Measurements from ENCODE around the gene DNAJC13.

- TF ChIP-seq EZH2 (IDR thresholded peaks at IDR 0.05) (no peak), YY1 (IDR thresholded peaks at IDR 0.05; ENCODE audit: extremely low read depth, insufficient replicate concordance, low read depth, low read length) (no peak), CTCF (IDR thresholded peaks at IDR 0.05 in 2 of 3, conservative IDR thresholded peaks at IDR 0.05 in 1 of 3; ENCODE audit: borderline replicate concordance in 1 of 3, insufficient read depth in 1 of 3, low read depth in 2 of 3, low read length in 2 of 3) (no peak), RAD21 (IDR thresholded peaks at IDR 0.05; ENCODE audit: low read depth) (no peak), EGR1 (IDR thresholded peaks at IDR 0.05; ENCODE audit: low read depth) (no peak), POLR2A (IDR thresholded peaks at IDR 0.05; ENCODE audit: borderline replicate concordance, extremely low read depth, insufficient read depth, insufficient read length) (no peak), TCF7L2 (IDR thresholded peaks at IDR 0.05; ENCODE audit: borderline replicate concordance, extremely low read depth, insufficient read depth, insufficient read length) (no peak), ELF1 (IDR thresholded peaks at IDR 0.05; ENCODE audit: borderline replicate concordance, low read depth) (no peak), MAX (IDR thresholded peaks at IDR 0.05) (no peak), ZBTB33 (IDR thresholded peaks at IDR 0.05; ENCODE audit: extremely low read depth, insufficient replicate concordance, low read length) (no peak), ZFX (IDR thresholded peaks at IDR 0.05) (no peak), POLR2AphosphoS5 (IDR thresholded peaks at IDR 0.05; ENCODE audit: low read depth, low read length) (no peak)
Observed at GRCh38 chr3:132570016-132570415, 152.7 kb downstream of the DNAJC13 start.
